ENCODE data around the gene SLC35D1. TPM values are rescaled to one million over a fixed set of nuclear protein-coding genes. Genes with fewer than 3 reads are reported as not detected.

The SLC35D1 gene
- total RNA-seq, result 16.2 and 20.3 TPM in 2 replicates
- 17.5 and 19.3 TPM in 2 replicates for polyA plus RNA-seq
- polyA plus RNA-seq (2012), result 8.1 and 8.9 TPM in 2 replicates
- 4.7 and 8.6 TPM in 2 replicates for polyA minus RNA-seq (ENCODE audit: low replicate concordance)

DNA sequence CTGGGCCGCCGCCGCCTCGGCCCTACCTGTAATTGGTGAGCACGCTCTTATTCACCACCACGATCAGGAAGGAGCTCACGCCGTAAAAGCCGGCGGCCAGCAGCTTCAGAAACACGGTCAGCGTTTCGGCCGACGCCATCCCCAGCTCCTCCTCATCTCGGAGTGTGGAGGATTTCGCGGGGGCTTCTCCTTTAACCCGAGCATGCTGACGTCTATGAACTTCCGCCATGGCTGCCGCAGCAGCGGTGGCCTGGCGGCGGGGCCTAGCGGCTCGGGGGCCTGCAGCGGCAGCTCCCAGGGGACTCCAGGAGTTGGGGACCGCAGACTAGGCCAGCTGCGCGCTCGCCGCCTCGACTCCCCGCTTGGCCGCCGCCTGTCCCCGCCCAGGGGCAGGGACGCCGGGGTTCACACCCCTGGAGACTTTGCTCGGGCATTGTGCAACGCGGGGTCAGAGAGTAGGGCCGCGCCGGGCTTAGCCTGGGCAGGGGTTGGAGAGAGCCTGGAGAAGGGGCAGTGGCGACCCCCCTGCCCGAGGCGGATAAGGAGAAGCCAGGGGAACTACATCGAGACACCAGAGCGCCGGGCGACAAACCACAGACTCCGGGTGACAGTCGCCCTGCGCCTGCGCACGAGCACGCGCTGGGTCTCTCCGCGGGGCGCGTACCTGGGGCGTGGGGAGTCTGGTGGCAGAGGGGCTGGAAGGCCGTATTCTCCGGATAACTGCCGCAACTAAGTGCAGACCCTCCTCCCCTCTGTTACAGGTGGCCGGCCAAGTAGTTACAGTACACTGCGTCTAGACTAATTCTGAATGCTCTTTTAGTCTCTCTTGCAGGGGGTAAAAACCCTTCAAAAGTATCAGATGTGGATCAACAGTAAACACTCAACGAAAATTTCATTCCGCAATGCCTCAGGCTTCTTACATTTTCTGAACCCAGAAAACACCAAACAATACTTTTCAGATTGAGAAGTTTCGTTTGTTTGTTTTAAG, at the start of gene SLC35D1:
Gene SLC35D1, minus strand, starts transcription at position 364 of the 988 bp plus-strand sequence. Its CDS starts 135 bp downstream, at position 229.
- H3K9ac ChIP-seq (ENCODE audit: insufficient read depth, low read length), result peak within 1 kb of the TSS; percentile 89
- DNase-seq (ENCODE audit: low read depth in 2 of 2), result peak; percentile 63 to 65
- H3K27me3 ChIP-seq (ENCODE audit: control insufficient read depth, insufficient read depth, low read length), result no peaks in the 10 kb centered on the region
- H3K4me3 ChIP-seq (replicated peaks in 1 of 4; ENCODE audit: control extremely low read depth in 1 of 4, insufficient read depth in 1 of 4, low read depth in 3 of 4, low read length in 4 of 4), result peak within 1 kb of the TSS; percentile 91 to 97 (median 94)
- peaks cover 4% of the 10 kb centered on the region for H3K4me1 ChIP-seq (ENCODE audit: control insufficient read depth, extremely low read depth, insufficient read depth, low read length)
- peaks cover 24% of the 10 kb centered on the region for H3K79me2 ChIP-seq (ENCODE audit: control insufficient read depth, insufficient read depth, low read length)
- H3K9me3 ChIP-seq (ENCODE audit: control insufficient read depth, insufficient read depth, low read depth, low read length), result no peaks in the 10 kb centered on the region
- H4K20me1 ChIP-seq (ENCODE audit: control insufficient read depth, extremely low read depth, insufficient read depth, low read length), result no peaks in the 10 kb centered on the region
- no peaks in the 10 kb centered on the region for H3K36me3 ChIP-seq (ENCODE audit: control insufficient read depth, insufficient read depth, low read length)
- TF ChIP-seq EZH2 (IDR thresholded peaks at IDR 0.05; ENCODE audit: low read length, missing control alignments), result no peak
- TF ChIP-seq, protein P1, sequence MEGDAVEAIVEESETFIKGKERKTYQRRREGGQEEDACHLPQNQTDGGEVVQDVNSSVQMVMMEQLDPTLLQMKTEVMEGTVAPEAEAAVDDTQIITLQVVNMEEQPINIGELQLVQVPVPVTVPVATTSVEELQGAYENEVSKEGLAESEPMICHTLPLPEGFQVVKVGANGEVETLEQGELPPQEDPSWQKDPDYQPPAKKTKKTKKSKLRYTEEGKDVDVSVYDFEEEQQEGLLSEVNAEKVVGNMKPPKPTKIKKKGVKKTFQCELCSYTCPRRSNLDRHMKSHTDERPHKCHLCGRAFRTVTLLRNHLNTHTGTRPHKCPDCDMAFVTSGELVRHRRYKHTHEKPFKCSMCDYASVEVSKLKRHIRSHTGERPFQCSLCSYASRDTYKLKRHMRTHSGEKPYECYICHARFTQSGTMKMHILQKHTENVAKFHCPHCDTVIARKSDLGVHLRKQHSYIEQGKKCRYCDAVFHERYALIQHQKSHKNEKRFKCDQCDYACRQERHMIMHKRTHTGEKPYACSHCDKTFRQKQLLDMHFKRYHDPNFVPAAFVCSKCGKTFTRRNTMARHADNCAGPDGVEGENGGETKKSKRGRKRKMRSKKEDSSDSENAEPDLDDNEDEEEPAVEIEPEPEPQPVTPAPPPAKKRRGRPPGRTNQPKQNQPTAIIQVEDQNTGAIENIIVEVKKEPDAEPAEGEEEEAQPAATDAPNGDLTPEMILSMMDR (conservative IDR thresholded peaks at IDR 0.05 in 1 of 2, IDR thresholded peaks at IDR 0.05 in 1 of 2; ENCODE audit: low read depth in 1 of 2, low read length in 2 of 2), result no peak
- H2AFZ ChIP-seq (ENCODE audit: low read length), result peak within 1 kb of the TSS; percentile 90
- H3K4me2 ChIP-seq (ENCODE audit: extremely low read depth, insufficient read depth, low read length), result peak within 1 kb of the TSS; percentile 88
- peak within 1 kb of the TSS; percentile 88 for H3K27ac ChIP-seq (ENCODE audit: insufficient read depth, low read length)

GRCh38 chr1:67103548-67103947, 49.6 kb upstream of the SLC35D1 start:
- Histone ChIP-seq H3K4me2 (ENCODE audit: extremely low read depth, insufficient read depth, low read length) (no peak overlapping the region), H3K36me3 (ENCODE audit: control insufficient read depth, insufficient read depth, low read length) (no peaks in the 10 kb centered on the region), H3K9ac (ENCODE audit: insufficient read depth, low read length) (no peak overlapping the region), H3K4me1 (ENCODE audit: control insufficient read depth, extremely low read depth, insufficient read depth, low read length) (no peaks in the 10 kb centered on the region), H2AFZ (ENCODE audit: low read length) (no peak overlapping the region), H4K20me1 (ENCODE audit: control insufficient read depth, extremely low read depth, insufficient read depth, low read length) (no peaks in the 10 kb centered on the region), H3K79me2 (ENCODE audit: control insufficient read depth, insufficient read depth, low read length) (no peaks in the 10 kb centered on the region), H3K4me3 (replicated peaks in 1 of 4; ENCODE audit: control extremely low read depth in 1 of 4, insufficient read depth in 1 of 4, low read depth in 3 of 4, low read length in 4 of 4) (no peak overlapping the region), H3K27me3 (ENCODE audit: control insufficient read depth, insufficient read depth, low read length) (no peaks in the 10 kb centered on the region), H3K27ac (ENCODE audit: insufficient read depth, low read length) (no peak overlapping the region), H3K9me3 (ENCODE audit: control insufficient read depth, insufficient read depth, low read depth, low read length) (no peaks in the 10 kb centered on the region)
- no peak for TF ChIP-seq EZH2 (IDR thresholded peaks at IDR 0.05; ENCODE audit: low read length, missing control alignments)
- TF ChIP-seq, protein P1 (conservative IDR thresholded peaks at IDR 0.05 in 1 of 2, IDR thresholded peaks at IDR 0.05 in 1 of 2; ENCODE audit: low read depth in 1 of 2, low read length in 2 of 2), result no peak
- DNase-seq (ENCODE audit: low read depth in 2 of 2), result no peak

DNA sequence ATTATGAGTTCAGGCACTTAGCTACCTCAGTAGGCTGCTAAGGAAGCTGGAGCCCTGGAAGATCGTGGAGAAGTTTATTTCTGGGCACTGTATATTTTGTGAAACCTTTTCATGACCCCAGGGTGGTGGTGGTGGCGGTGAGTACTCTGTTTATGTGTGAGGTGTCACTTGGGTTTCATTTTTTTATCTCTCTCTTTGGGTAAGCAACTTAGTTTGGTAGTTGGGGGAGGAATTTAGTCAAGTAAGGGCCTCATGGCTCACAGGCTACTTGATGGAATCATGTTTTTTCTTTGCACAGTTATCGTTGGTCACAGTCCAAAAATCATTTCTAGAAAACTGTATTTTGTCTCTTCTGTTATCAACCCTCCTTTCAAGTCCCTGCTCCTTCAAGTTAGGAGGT, 46.9 kb upstream of the SLC35D1 start:
- DNase-seq (ENCODE audit: low read depth in 2 of 2), result peak; percentile 3 to 49
- Histone ChIP-seq H3K4me3 (replicated peaks in 1 of 4; ENCODE audit: control extremely low read depth in 1 of 4, insufficient read depth in 1 of 4, low read depth in 3 of 4, low read length in 4 of 4) (no peak overlapping the region), H3K36me3 (ENCODE audit: control insufficient read depth, insufficient read depth, low read length) (no peaks in the 10 kb centered on the region), H3K79me2 (ENCODE audit: control insufficient read depth, insufficient read depth, low read length) (no peaks in the 10 kb centered on the region), H4K20me1 (ENCODE audit: control insufficient read depth, extremely low read depth, insufficient read depth, low read length) (no peaks in the 10 kb centered on the region), H3K9me3 (ENCODE audit: control insufficient read depth, insufficient read depth, low read depth, low read length) (no peaks in the 10 kb centered on the region), H3K27ac (ENCODE audit: insufficient read depth, low read length) (no peak overlapping the region), H3K4me1 (ENCODE audit: control insufficient read depth, extremely low read depth, insufficient read depth, low read length) (no peaks in the 10 kb centered on the region), H2AFZ (ENCODE audit: low read length) (no peak overlapping the region), H3K9ac (ENCODE audit: insufficient read depth, low read length) (no peak overlapping the region), H3K4me2 (ENCODE audit: extremely low read depth, insufficient read depth, low read length) (no peak overlapping the region), H3K27me3 (ENCODE audit: control insufficient read depth, insufficient read depth, low read length) (no peaks in the 10 kb centered on the region)
- no peak for TF ChIP-seq EZH2 (IDR thresholded peaks at IDR 0.05; ENCODE audit: low read length, missing control alignments)
- TF ChIP-seq, protein P1 (conservative IDR thresholded peaks at IDR 0.05 in 1 of 2, IDR thresholded peaks at IDR 0.05 in 1 of 2; ENCODE audit: low read depth in 1 of 2, low read length in 2 of 2), result no peak
